Parathyroid adenoma (tissue), 2 donors: Measurements from ENCODE around the gene IGFBP4.
"Not testable (repeated sequence)": the region's sequence is repeated elsewhere in the genome, so short reads cannot be mapped to it uniquely, and the experiment has no call there.

Source experiments
- H2AFZ ChIP-seq: fragments of 300-600 bp; sonication (generic); one replicate; pipeline ENCODE4 v1.7.0; 2017; ENCODE audit warnings: antibody characterized with exemption, mild to moderate bottlenecking
- H3K27ac ChIP-seq: fragments of 300-600 bp; sonication (generic); one replicate; pipeline ENCODE4 v1.7.0; 2017
- H3K27me3 ChIP-seq: fragments of 300-600 bp; sonication (generic); one replicate; pipeline ENCODE4 v1.7.0; 2017; ENCODE audit warnings: low read length; ENCODE audit not compliant: control insufficient read depth, insufficient read depth
- H3K36me3 ChIP-seq: fragments of 300-600 bp; sonication (generic); one replicate; pipeline ENCODE4 v1.7.0; 2017; ENCODE audit warnings: low read length; ENCODE audit not compliant: control insufficient read depth, insufficient read depth
- H3K4me1 ChIP-seq: fragments of 300-600 bp; sonication (generic); one replicate; pipeline ENCODE4 v1.7.0; 2017; ENCODE audit warnings: control low read depth
- H3K4me2 ChIP-seq: fragments of 300-600 bp; sonication (generic); one replicate; pipeline ENCODE4 v1.7.0; 2017; ENCODE audit warnings: low read length
- H3K4me3 ChIP-seq: fragments of 300-600 bp; sonication (generic); one replicate; pipeline ENCODE4 v1.7.0; 2017; ENCODE audit warnings: low read depth, low read length
- H3K79me2 ChIP-seq: fragments of 300-600 bp; sonication (generic); one replicate; pipeline ENCODE4 v1.7.0; 2017; ENCODE audit warnings: control low read depth
- H3K9ac ChIP-seq: fragments of 300-600 bp; sonication (generic); one replicate; pipeline ENCODE4 v1.7.0; 2017; ENCODE audit warnings: mild to moderate bottlenecking
- H3K9me3 ChIP-seq: fragments of 300-600 bp; sonication (generic); one replicate; pipeline ENCODE4 v1.7.0; 2017; ENCODE audit warnings: low read length; ENCODE audit not compliant: control insufficient read depth
- CTCF ChIP-seq: fragments of 300-600 bp; sonication (generic); IDR thresholded peaks from one replicate; pipeline ENCODE4 v1.7.0; 2017; ENCODE audit warnings: antibody characterized with exemption, mild to moderate bottlenecking
- donor health status: primary hyperparathyroidism.

Gene IGFBP4

GRCh38 chr17:40410082-40410481, 33.2 kb upstream of the IGFBP4 start:
- Histone ChIP-seq H3K36me3 (no peaks in the 10 kb centered on the region), H2AFZ (no peak overlapping the region), H3K4me2 (no peak overlapping the region), H3K27me3 (no peaks in the 10 kb centered on the region), H3K9ac (no peak overlapping the region), H3K4me3 (no peak overlapping the region), H3K9me3 (no peaks in the 10 kb centered on the region), H3K27ac (no peak overlapping the region), H3K4me1 (no peaks in the 10 kb centered on the region), H3K79me2 (no peaks in the 10 kb centered on the region)
- no peak for TF ChIP-seq CTCF

GRCh38 chr17:40411821-40412220, 31.4 kb upstream of the IGFBP4 start:
- no peak for TF ChIP-seq CTCF
- Histone ChIP-seq H2AFZ (no peak overlapping the region), H3K4me2 (no peak overlapping the region), H3K9me3 (no peaks in the 10 kb centered on the region), H3K4me1 (no peaks in the 10 kb centered on the region), H3K27me3 (no peaks in the 10 kb centered on the region), H3K27ac (no peak overlapping the region), H3K4me3 (no peak overlapping the region), H3K9ac (no peak overlapping the region), H3K79me2 (no peaks in the 10 kb centered on the region), H3K36me3 (no peaks in the 10 kb centered on the region)

- Histone ChIP-seq H3K27me3 (no peaks in the 10 kb centered on the region), H3K4me3 (no peak overlapping the region), H2AFZ (no peak overlapping the region), H3K27ac (no peak overlapping the region), H3K36me3 (no peaks in the 10 kb centered on the region), H3K4me2 (no peak overlapping the region), H3K79me2 (no peaks in the 10 kb centered on the region), H3K9ac (no peak overlapping the region), H3K4me1 (no peaks in the 10 kb centered on the region), H3K9me3 (no peaks in the 10 kb centered on the region)
- no peak for TF ChIP-seq CTCF
Observed at GRCh38 chr17:40412880-40413279, 30.4 kb upstream of the IGFBP4 start.

GRCh38 chr17:40414312-40414711, 28.9 kb upstream of the IGFBP4 start:
- H3K4me3 ChIP-seq, H3K27me3 ChIP-seq, H3K79me2 ChIP-seq, H3K4me2 ChIP-seq, H3K36me3 ChIP-seq, H3K27ac ChIP-seq, H3K9ac ChIP-seq, H3K4me1 ChIP-seq, H2AFZ ChIP-seq, H3K9me3 ChIP-seq: not testable (repeated sequence)

- Histone ChIP-seq H3K9me3 (no peaks in the 10 kb centered on the region), H3K9ac (no peak overlapping the region), H3K4me3 (no peak overlapping the region), H3K36me3 (no peaks in the 10 kb centered on the region), H3K27ac (no peak overlapping the region), H3K79me2 (no peaks in the 10 kb centered on the region), H3K4me1 (no peaks in the 10 kb centered on the region), H2AFZ (no peak overlapping the region), H3K4me2 (no peak overlapping the region), H3K27me3 (no peaks in the 10 kb centered on the region)
- TF ChIP-seq CTCF: peak; percentile 64
Observed at GRCh38 chr17:40415390-40415789, 27.9 kb upstream of the IGFBP4 start.
